Parathyroid adenoma (tissue), 2 donors: ENCODE data around the gene PCARE.

ENCODE experiments used
- H2AFZ ChIP-seq: fragments of 300-600 bp; sonication (generic); one replicate; pipeline ENCODE4 v1.7.0; 2017; ENCODE audit warnings: antibody characterized with exemption, mild to moderate bottlenecking
- H3K27ac ChIP-seq: fragments of 300-600 bp; sonication (generic); one replicate; pipeline ENCODE4 v1.7.0; 2017
- H3K27me3 ChIP-seq: fragments of 300-600 bp; sonication (generic); one replicate; pipeline ENCODE4 v1.7.0; 2017; ENCODE audit warnings: low read length; ENCODE audit not compliant: control insufficient read depth, insufficient read depth
- H3K36me3 ChIP-seq: fragments of 300-600 bp; sonication (generic); one replicate; pipeline ENCODE4 v1.7.0; 2017; ENCODE audit warnings: low read length; ENCODE audit not compliant: control insufficient read depth, insufficient read depth
- H3K4me1 ChIP-seq: fragments of 300-600 bp; sonication (generic); one replicate; pipeline ENCODE4 v1.7.0; 2017; ENCODE audit warnings: control low read depth
- H3K4me2 ChIP-seq: fragments of 300-600 bp; sonication (generic); one replicate; pipeline ENCODE4 v1.7.0; 2017; ENCODE audit warnings: low read length
- H3K4me3 ChIP-seq: fragments of 300-600 bp; sonication (generic); one replicate; pipeline ENCODE4 v1.7.0; 2017; ENCODE audit warnings: low read depth, low read length
- H3K79me2 ChIP-seq: fragments of 300-600 bp; sonication (generic); one replicate; pipeline ENCODE4 v1.7.0; 2017; ENCODE audit warnings: control low read depth
- H3K9ac ChIP-seq: fragments of 300-600 bp; sonication (generic); one replicate; pipeline ENCODE4 v1.7.0; 2017; ENCODE audit warnings: mild to moderate bottlenecking
- H3K9me3 ChIP-seq: fragments of 300-600 bp; sonication (generic); one replicate; pipeline ENCODE4 v1.7.0; 2017; ENCODE audit warnings: low read length; ENCODE audit not compliant: control insufficient read depth
- CTCF ChIP-seq: fragments of 300-600 bp; sonication (generic); IDR thresholded peaks from one replicate; pipeline ENCODE4 v1.7.0; 2017; ENCODE audit warnings: antibody characterized with exemption, mild to moderate bottlenecking
- donor health status: primary hyperparathyroidism.

The PCARE gene

GRCh38 chr2:29066271-29066860 lies 8.0 kb downstream of the PCARE start:
- Histone ChIP-seq H3K36me3 (no peaks in the 10 kb centered on the region), H3K79me2 (no peaks in the 10 kb centered on the region), H3K9ac (no peak overlapping the region), H3K9me3 (no peaks in the 10 kb centered on the region), H3K4me2 (no peak overlapping the region), H3K4me1 (no peaks in the 10 kb centered on the region), H3K4me3 (no peak overlapping the region), H3K27ac (no peak overlapping the region), H2AFZ (no peak overlapping the region), H3K27me3 (no peaks in the 10 kb centered on the region)
- TF ChIP-seq CTCF: no peak

DNA sequence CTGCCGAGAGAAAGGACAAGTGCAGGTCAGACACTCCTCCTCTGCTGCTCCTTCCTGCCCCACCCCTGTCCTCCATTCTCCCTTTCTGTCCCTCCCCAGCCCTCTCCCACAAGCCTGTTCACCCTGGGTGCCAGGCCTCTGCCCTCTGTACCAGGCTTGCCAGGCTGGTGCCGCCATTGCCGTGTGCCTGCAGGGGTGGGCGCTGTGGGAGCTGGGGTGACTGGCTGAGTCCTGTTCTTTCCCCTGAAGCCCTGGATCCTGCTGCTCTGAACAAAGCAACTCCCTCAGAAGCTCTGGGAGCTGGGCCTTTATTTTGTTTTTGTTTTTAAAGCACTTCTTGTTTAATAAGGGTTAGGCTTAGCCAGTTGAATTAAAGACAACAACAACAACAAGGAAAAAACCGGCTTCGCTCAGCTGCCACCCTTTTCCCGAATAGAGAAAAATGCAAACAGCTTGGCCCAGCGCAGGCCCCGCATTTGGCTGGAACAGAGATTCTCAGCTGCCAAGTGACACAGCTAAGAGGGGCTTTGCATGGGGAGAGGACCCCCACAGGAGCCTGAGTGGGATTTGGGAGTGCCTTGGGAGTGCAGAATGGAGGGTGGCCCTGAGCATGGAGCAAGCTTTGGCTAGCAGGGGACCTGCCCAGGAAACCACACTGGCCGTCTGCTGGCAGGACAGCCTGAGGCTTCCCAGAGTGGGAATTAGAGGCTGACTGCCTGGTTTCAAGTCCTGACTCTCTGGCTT lies 9.1 kb downstream of the PCARE start:
- no peak overlapping the region for H3K27ac ChIP-seq
- no peak overlapping the region for H3K4me3 ChIP-seq
- no peaks in the 10 kb centered on the region for H3K27me3 ChIP-seq
- no peaks in the 10 kb centered on the region for H3K36me3 ChIP-seq
- H3K79me2 ChIP-seq: no peaks in the 10 kb centered on the region
- no peak overlapping the region for H3K9ac ChIP-seq
- no peak overlapping the region for H2AFZ ChIP-seq
- no peak for TF ChIP-seq CTCF
- H3K4me2 ChIP-seq: no peak overlapping the region
- no peaks in the 10 kb centered on the region for H3K4me1 ChIP-seq
- no peaks in the 10 kb centered on the region for H3K9me3 ChIP-seq

- TF ChIP-seq CTCF: no peak
- Histone ChIP-seq H3K4me1 (no peaks in the 10 kb centered on the region), H3K27me3 (no peaks in the 10 kb centered on the region), H3K27ac (no peak overlapping the region), H3K9ac (no peak overlapping the region), H2AFZ (no peak overlapping the region), H3K9me3 (no peaks in the 10 kb centered on the region), H3K36me3 (no peaks in the 10 kb centered on the region), H3K4me3 (no peak overlapping the region), H3K79me2 (no peaks in the 10 kb centered on the region), H3K4me2 (no peak overlapping the region)
Observed at GRCh38 chr2:29064746-29065067, 9.6 kb downstream of the PCARE start.

DNA sequence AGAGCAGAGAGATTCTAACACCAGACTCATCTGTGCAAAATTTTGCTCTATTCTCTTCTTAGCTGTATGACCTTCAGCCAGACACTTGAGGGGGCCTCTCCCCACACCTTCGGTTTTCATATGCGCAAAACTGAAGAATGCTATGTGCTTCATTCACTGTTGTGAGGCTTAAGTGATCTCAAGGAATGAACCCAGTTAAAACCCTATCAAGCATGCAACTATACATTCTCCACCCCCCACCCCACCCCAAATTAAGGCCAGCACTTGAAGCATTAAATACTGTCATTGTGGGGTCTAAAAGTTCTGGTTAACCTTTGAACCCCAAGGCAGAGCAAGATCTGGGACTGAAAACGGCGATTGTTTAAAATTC lies 10.0 kb downstream of the PCARE start:
- no peak overlapping the region for H3K4me2 ChIP-seq
- H3K27ac ChIP-seq: no peak overlapping the region
- no peak overlapping the region for H3K9ac ChIP-seq
- H3K27me3 ChIP-seq: no peaks in the 10 kb centered on the region
- H3K36me3 ChIP-seq: no peaks in the 10 kb centered on the region
- TF ChIP-seq CTCF: no peak
- no peaks in the 10 kb centered on the region for H3K79me2 ChIP-seq
- H3K9me3 ChIP-seq: no peaks in the 10 kb centered on the region
- no peak overlapping the region for H3K4me3 ChIP-seq
- no peak overlapping the region for H2AFZ ChIP-seq
- no peaks in the 10 kb centered on the region for H3K4me1 ChIP-seq
